GM21576 (cell line): ENCODE measurements around the gene KCNQ1OT1.
A peak's percentile ranks its signal among the peaks of the same experiment; 100 is the strongest.

Source experiments
- ATAC-seq: cut with Tn5 transposase; IDR thresholded peaks from one replicate; pipeline ENCODE4 v1.9.1; 2021; ENCODE audit warnings: mild to moderate bottlenecking, moderate library complexity; ENCODE audit not compliant: unreplicated experiment

Gene KCNQ1OT1

GRCh38 chr11:2703363-2704141 lies 3.8 kb upstream of the KCNQ1OT1 start:
- ATAC-seq, result no peak

DNA sequence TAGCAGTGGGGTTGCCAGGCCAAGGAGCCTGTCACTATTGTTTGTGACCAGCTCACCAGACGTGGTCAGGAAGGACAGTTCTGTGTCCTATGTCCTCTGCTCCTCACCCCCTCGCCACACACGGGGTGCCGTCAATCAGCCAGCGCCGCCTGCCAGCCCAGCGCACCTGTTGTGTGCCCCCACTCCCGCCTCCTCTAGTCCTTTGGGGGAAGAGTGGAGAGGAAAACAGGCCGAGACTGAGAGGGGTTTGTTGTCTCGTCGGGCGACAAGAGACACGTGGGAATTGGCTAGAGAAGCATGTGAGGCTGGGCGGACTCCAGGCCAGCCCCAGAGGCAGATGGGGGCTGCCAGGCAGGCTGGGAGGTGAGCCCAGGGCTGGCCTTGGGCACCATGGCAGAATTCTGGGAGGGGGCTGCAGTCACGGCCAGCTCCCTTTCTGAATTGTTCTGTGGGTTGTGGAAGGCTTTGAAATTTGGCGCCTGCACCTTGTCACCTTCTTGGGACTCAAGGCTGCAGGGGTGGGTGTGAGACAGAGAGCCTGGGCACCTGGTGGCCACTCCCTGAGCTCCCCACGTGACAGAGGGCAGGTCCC lies 3.1 kb upstream of the KCNQ1OT1 start:
- no peak for ATAC-seq

DNA sequence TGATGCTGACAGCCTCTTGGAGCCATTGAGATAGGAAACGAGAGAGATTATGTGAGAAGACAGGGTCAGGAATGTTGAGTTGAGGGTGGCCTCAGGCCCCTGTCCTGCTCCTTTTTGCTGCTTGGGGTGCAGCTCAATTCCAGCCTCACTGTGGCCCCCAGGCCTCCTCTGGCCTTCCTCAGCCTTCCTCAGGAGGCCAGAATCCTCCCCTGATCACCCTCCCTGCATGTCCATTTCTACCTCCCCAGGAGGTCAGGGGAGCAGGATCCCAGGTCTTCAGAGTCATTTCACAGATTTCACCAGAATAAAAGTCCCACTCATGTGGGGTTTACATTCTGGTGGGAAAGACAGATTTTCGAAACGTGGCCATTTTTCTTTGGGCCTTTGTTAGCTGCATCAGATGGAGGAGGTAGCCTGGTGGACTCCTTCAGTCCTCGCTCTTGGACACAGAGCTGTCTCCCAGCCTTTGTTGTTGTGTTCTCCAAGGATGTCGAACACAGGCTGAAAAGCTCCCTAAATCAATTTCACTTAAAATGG lies 2.2 kb upstream of the KCNQ1OT1 start:
- ATAC-seq, result no peak

- no peak for ATAC-seq
Observed at GRCh38 chr11:2701230-2701629, 1.4 kb upstream of the KCNQ1OT1 start.

DNA sequence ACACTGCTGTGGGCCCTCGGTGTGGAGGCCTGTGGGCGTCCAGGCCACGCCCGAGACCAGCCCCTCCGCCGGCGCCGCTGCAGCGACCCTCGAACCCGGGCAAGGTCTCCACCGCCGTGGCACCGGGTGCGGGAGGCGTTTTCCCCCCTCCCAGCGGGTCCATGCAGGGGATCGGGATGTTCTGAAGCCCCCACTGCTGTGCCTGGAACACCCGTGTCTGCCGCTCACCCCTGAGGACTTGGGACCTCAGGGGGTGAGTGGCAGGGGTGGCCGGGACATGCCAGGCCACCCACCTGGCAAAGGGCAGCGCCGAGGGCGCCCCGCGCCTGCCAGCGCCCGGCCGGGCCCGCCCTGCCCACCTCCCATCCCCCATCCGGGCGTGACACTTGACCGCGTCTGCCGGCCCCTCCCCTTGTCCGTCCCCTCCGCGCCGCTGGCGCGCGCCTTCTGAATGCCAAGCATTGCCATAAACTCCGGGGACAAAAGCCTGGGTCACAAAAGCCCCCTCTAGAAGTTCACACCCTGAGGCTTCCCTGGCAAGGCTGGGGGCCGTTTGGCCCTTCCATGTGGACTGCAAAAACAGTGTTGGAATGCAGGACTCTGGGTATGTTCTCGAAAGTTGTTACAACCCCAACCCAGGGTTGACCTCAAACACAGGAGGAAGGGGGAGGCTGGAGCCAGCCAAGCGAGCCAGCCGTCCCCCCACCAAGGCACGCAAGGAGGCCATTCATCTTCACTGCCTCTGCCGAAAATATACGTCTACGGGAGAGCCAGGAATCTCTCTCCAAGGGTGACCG lies 819 bp upstream of the KCNQ1OT1 start:
- peak; percentile 31 for ATAC-seq

- ATAC-seq, result no peak
Observed at GRCh38 chr11:2699185-2699530, 636 bp downstream of the KCNQ1OT1 start.

- ATAC-seq, result no peak
Observed at GRCh38 chr11:2698386-2699184, 1.2 kb downstream of the KCNQ1OT1 start.

DNA sequence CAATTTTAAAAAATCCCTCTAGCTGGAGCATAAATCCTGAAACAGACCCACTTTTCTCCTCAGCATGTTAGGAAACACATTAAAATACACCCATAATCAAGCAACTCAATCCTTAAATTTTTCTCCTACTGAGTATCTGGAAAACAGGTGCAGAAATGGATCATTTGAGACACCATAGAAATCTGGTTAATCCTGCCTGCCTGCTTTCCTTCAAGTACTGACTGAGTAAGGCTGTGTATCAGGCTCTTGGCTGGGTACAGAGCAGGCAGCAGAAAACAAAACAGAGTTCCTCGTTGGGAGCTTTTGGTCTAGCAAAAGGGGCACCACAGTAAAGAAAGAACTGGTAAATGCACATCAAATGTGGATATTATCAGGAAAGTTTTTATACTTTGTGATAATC lies 1.9 kb downstream of the KCNQ1OT1 start:
- ATAC-seq, result no peak

DNA sequence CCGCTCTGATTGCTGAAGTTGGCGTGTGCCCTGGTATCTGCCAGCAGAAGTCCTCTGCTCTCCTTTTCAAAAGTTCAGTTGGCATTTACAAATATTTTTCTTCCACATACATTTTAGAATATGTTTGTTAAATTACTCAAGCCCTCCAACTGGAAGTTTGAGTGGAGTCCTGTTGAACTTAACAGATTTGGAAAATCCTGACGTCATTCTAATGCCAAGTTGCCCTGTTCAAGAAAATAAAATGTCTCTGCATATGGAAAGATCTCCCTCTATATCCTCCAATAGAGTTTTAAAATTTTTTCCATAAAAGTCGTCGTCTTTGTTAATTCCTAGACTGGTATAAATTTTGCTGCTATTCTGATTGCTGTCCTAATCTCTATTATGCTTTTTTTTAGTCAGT lies 3.3 kb downstream of the KCNQ1OT1 start:
- no peak for ATAC-seq

- no peak for ATAC-seq
Observed at GRCh38 chr11:2694995-2695939, 4.5 kb downstream of the KCNQ1OT1 start.

DNA sequence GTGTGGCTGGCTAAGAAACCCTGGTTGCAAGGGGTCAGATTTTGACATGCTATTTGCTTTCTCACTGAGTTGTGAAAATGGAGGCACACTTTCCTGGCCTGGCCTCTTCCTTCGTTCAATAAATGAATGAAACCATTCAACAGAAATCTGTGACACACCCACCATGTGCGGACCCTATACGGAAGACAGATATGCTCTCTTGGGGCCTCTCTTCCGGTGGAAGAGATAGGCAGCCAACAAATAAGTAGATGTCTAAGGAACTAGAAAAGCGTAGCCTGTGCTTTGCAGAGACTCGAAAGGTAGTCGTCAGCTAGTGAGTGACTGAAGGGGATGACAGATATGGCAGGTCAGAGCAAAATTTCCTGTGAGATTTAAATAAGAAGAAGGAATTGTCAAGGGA lies 5.3 kb downstream of the KCNQ1OT1 start:
- ATAC-seq, result no peak

DNA sequence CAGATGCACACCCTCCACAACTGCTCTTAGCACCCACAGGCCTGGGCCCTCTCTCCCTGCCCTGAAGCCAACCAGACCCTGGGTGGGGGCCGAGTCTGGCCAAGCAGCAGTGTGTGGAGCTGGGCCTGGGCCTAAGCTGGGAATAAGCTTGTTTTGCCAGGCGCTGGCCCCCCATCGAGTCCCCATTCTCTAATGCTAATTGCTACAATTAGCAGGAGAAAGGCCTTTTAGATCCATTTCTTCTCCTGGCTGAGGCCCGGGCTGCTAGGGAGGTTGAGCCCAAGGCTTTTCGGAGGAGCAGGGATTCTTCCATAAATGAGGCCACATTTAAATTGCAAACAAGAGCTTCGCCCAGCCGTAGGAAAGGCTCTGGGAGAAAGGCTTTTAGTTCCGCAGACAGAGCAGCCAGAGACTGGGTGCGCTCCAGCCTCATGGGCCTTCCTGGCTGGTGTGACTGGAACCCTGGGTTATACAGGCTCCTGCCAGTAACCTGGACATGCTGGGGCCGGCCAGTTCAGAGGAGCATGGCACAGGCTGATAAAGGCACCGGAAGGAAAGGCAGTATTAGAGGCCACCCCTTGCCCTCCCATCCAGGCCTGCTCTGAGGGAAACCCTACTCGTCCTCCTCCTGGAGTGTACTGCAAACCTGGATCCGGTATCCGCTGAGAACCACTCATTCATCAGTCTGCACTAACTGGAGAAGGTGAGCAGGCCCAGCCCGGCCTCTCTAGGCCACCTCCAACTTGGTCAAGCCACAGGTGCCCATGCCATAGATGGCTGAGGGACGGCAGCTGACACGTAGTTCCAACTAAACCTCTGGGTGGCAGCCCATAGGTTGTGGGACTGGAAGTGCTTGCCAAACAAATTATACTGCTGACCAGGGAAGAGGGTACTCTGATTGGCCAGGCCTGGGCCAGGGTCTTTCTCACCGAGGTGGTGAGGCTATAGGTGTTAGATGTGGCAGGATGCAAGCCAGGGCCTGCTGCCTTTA lies 6.2 kb downstream of the KCNQ1OT1 start:
- no peak for ATAC-seq

DNA sequence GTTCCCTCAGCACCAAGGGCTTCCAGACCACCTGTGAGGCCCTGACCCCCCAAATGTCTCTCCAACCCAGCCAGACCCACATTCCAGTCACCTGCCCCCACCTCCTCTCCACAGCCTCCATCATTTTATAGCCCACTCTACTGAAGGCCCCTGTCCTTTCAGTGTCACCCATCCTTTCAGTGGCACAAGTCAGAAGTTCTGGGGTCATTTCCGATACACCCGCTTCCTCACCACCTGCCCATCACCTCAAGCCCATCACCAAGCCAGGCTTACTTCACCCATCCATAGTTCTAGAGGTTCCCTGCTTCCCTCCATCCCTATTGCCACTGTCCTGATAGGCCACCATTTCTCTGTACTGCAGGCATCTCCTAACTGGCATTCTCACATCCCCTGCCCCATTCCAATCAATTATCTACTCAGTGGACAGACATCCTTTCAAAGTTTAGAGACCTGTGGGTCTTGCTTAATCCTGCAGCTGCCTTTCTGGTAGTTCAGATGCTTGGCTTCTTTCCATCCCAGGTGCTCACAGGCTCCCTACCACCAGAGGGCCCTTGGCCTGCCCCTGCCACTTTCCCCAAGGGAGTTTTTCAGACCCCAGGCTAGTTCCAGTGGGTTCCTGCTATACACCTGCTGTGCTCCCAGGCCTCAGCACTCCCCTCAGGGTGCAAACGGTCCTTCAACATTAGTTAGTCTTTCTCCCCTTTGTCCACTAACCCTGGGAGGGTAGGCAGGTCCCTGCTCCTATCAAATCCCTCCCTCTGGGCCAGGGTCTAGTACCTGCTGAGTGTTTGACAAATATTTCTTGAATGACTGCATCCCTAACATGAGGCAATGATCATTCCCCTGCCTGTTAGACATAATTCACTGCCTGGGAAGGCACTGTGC lies 7.6 kb downstream of the KCNQ1OT1 start:
- ATAC-seq, result no peak

DNA sequence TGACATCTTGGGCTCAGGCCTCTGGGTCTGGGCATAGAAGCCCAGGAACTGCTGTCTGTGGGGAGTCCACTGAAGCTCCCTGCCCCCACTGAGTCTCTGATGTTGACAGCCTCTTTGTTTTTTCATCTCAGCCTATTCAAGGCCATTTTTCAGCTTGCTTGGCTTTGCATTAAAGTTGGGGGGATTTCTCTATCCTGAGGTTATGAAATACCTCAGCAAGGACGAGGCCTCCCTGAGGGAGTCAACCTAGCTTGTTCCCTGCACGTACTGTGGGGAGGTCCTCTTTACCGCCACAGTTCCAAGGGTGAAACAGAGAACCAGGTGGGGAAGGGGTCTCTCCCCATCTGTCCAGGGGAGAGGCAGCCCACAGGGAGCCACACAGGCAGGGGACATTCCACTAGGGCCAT lies 8.4 kb downstream of the KCNQ1OT1 start:
- ATAC-seq, result no peak

GRCh38 chr11:2690596-2691354 lies 9.0 kb downstream of the KCNQ1OT1 start:
- ATAC-seq, result no peak

- ATAC-seq, result no peak
Observed at GRCh38 chr11:2689651-2690575, 9.9 kb downstream of the KCNQ1OT1 start.
